ENCODE data around the gene WDSUB1.

Gene WDSUB1

DNA sequence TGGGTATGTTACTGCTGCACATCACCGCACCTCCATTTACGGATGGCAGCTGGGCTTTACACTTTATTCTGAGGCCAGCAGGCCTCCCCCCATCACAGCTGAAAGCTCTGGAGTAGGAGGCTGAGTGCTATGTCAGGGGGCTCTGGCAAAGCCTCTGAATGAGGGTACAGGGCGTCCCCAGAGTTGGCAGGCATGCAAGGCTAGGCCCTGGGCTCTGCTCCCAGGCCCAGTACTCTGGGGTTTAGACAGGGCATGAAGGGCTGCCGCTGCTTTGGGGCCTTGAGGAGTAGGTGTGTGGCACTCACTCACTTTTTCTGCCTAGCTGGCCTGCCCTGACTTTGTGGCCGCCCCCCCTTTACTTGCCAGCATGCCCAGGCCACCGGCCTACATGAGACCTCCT lies 90.8 kb downstream of the WDSUB1 start:
- DNase-seq (ENCODE audit: low spot score) = no peak

- no peak for DNase-seq (ENCODE audit: low spot score)
Observed at GRCh38 chr2:159194241-159194640, 92.3 kb downstream of the WDSUB1 start.

- no peak for DNase-seq (ENCODE audit: low spot score)
Observed at GRCh38 chr2:159193791-159194190, 92.7 kb downstream of the WDSUB1 start.

DNA sequence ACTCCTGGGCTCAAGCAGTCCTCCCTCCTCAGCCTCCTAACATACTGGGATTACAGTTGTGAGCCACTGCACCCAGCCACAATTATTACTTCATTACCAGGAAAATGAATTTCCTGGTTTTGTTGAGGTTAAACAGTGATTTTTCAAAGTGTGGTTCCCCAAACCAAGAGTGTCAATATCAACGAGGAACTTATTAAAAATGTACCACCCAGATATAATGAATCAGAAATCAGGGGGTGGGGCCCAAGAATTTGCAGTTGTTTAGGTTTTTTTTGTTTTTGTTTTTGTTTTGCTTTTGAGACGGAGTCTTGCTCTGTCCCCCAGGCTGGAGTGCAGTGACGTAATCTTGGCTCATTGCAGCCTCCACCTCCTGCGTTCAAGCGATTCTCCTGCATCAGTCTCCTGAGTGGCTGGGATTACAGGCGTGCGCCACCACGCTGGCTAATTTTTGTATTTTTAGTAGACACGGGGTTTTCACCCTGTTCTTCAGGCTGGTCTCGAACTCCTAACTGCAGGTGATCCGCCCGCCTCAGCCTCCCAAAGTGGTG lies 94.1 kb downstream of the WDSUB1 start:
- no peak for DNase-seq (ENCODE audit: low spot score)

DNA sequence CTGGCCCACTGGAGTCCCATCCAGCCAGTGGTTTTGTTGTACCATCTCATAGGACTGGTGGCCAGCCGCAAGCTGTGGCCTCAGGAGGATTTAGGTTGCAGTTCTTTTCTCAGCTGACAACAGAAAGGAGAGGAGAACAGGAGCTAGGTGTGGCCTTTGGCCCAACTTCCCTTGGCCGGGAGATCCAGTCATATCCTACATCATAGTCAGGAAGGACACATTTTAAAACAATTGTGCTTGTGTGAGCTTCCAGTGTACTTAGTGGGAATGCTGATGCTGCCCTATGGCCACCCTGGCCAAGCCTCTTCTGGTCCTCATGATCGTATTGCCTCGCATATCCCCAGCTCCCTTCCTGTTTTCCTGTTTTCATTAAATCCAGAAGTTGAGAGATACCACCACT lies 98.1 kb downstream of the WDSUB1 start:
- no peak for DNase-seq (ENCODE audit: low spot score)

DNA sequence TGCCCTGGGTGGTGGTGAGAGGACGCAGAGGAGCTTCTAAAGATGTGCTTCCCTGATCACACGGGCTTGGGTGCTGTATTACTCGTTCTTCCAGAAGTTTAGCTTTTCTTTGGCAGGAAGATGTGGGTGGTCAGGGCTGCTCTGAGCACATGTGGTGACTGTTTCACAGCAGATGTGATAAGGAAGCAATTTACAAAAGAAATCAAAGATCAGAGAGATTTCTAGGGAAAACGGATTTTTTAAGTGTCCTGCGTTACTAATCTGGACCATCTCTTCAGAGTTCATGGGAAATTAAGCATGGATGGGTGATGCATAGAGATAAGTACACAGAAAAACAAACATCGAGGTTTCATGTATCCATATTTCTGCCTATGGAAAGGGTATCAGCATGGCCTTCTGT lies 99.4 kb downstream of the WDSUB1 start:
- no peak for DNase-seq (ENCODE audit: low spot score)

DNA sequence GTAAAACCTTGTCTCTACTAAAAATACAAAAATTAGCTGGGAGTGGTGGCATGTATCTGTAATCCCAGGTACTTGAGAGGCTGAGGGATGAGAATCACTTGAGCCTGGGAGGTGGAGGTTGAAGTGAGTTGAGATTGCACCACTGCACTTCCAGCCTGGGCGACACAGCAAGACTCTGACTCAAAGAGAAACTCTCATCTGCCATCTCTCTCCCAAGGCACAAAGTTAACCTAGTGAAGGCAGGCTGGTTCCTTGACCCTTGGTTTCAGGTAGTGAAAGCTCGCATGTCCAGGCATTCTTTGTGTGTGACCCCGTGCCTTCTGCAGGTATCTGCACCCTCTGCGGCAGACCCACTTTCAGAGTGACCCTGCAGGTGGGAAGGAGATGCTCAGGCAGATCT lies 100.0 kb downstream of the WDSUB1 start:
- no peak for DNase-seq (ENCODE audit: low spot score)
